Measurements from ENCODE around the gene LRRC2.
"Not testable (repeated sequence)": the region's sequence is repeated elsewhere in the genome, so short reads cannot be mapped to it uniquely, and the experiment has no call there.

The LRRC2 gene

GRCh38 chr3:46549989-46550388 lies 16.1 kb downstream of the LRRC2 start:
- DNase-seq: no peak

GRCh38 chr3:46549408-46549904 lies 16.6 kb downstream of the LRRC2 start:
- no peak for DNase-seq

GRCh38 chr3:46548611-46549010 lies 17.5 kb downstream of the LRRC2 start:
- not testable (repeated sequence) for DNase-seq

DNA sequence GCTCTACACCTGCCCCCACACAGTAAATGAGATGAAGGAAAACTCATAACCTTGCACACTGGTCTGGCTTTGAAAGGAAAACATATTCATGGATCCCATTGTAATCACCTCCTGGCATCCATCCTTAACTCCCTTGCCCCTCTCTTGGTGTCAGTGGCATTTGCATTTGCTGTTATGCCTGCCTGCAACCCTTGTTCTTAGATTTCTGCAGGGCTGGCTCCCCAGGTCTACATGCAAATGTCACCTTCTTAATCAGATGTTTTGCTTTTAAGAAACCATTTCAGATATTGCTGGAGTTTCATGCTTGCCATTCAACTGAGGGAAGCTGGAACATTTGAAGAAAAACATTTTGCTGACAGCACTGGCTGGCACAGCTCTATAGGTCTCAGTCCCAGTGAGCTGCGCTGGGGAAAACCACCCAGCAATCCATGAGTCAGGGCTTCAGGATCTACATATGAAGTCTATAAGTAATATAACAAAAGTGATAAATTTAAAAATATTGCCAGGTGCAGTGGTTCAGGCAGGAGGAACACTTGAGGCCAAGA lies 19.1 kb downstream of the LRRC2 start:
- DNase-seq: no peak

- no peak for DNase-seq
These were observed 20.1 kb downstream of the LRRC2 start for GRCh38 chr3:46545818-46546630.

DNA sequence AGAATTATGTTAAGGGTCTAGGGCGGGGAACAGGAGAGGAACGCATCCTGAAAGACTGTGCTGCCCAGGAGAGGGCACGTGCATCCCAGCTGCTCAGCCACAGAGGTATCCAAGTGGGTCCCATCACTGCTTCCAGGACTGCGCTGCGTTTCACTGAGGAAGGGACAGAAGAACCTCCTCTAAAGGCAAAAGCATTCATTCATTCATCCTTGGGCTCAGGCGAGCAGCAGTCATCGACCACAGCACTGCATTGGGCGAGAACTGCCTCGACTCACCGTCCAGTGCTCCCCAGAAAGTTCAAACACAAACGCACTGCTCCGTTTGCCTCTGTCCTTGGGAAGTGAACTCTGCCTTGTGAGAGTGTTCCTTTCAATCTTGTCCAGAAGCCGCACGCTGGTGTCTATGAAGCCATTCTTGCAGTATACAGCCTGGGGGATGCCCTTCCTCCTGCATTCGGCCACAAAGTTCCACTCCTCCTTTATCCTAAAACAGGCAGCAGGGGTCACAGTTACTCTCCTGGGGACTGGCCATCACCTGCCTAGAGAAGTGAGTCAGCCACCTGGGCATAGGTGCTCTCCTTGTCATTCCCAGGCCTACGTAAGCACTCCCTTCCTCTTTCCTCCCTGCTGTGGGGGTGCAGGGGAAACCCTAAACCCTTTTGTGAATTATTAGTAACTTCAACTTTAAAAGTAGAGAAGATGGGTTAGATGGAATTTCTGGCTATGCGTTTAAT lies 21.2 kb downstream of the LRRC2 start:
- no peak for DNase-seq

- no peak for DNase-seq
These were observed 23.3 kb downstream of the LRRC2 start for GRCh38 chr3:46542801-46543201.

GRCh38 chr3:46542344-46542743 lies 23.8 kb downstream of the LRRC2 start:
- no peak for DNase-seq

DNA sequence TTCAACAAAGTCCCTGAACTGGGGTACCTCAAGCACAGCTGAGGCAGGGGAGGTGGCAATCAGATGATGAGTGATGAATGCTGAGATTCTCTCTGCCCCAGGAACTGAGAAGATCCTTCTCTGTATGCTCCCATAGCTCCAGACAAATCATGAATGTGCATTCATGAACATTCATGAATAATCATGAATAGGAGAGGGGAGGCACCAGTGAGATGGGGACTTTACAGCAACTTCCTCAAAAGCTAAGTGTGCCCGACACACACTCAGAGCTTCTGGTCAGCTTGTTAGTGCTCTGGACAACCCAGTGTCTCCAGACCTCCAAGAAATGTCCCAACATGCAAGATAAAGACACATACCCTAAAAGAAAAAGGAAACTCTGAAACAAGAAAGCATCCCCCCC lies 24.3 kb downstream of the LRRC2 start:
- DNase-seq: no peak

DNA sequence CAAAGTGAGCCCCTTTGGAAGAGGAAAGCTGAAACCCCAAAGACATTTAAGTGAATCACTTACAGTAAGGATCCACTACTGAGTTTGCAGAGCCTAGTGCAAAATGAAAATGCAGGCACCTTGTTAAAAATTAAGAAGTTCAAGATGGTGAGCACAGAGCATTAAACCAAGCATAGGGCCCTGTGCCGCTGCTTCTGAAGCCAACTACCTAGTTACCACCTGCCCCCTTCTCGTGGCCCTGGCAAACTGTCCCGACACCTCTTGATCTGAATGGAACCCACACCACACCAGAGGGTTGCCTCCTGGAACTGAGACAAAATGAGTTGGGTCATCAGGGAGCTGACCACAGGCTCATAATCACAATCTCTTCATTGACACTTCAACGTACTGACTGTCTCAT lies 25.6 kb downstream of the LRRC2 start:
- no peak for DNase-seq

DNA sequence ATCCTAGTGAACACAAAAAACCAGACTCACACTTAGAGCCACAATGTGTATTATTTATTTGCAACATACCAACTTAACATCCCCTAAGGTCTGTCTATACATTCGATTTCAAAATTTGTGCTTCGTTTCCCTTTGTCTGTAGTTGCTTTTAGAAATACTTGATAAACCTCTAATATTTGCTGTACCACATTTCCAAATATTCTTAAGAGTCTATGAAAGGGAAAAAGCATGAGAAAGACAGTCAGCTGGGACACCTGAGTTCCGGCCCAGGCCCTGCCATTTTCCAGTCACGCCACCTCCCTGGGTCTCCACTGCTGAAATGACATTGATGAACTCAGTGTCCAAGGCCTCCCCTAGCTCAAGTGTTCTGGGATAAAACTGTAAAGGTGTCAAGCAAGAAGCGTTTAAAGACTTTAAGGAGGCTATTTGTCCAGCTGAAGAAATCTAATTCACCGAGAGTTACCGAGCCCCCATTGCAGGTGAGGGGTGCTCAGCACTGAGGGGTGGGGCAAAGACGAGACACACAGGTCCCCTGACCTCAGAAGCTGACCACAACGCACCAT lies 26.6 kb downstream of the LRRC2 start:
- peak in 1 of 2 donors; percentile 14 for DNase-seq

DNA sequence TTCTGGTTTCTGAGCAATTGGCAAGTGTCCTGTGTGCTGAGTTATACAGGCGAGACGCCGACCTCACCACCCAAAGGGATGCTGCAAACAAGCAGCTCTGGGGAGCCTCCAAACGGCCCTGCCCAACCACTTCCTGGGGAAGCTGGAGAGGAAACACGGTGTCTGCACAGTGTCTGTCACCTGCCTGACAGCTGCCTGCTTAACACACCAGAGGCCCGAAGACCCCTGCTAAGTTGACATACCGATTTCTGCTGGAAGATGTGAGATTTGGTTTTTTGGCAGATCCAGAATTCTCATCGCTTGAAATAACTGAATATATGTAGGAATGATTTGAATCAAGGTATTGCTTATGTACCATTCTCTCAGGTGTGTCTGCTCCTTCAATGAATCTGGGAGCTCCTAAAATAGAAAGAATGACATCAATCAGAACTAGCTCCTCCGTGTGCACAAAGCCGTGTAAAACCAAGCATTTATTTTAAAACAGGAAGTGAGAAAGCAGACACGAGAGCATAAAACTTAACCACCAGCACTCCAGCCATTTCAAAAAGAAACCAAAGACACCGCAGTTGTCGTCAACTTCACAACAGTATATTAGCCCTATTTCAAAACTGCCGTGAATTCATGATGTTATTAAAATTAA lies 27.2 kb downstream of the LRRC2 start:
- peak; percentile 83 to 88 for DNase-seq

DNA sequence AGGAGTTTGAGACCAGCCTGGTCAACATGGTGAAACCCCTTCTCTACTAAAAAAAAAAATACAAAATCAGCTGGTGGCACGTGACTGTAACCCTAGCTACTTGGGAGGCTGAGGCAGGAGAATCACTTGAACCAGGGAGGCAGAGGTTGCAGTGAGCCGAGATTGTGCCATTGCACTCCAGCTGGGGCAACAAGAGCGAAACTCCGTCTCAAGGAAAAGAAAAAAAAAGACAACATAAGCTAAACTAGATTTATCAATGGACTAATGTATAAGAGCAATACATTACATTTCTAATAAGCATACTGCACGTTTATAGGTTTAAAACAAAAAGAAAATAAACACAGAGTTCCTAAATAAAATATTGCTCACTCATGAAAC lies 27.7 kb downstream of the LRRC2 start:
- not testable (repeated sequence) for DNase-seq

DNA sequence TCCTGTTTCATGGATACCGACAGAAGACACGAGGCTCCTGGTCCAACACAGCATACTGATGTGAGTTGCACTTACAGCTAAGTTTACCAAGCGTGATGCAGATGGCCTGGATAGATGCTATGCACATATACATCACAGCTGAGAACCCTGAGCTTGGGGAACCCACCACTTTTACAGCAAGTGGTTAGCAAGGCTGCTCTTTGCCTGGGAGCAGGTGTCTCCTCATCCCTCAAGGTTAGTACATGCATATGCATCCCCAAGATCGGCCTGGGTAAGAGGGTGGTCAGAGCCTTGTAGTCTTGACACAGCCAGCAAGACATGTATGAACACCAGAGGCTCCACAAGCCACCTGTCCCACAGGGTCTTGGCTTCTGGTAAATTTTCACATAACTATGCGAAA lies 28.3 kb downstream of the LRRC2 start:
- no peak for DNase-seq

- no peak for DNase-seq
These were observed 28.8 kb downstream of the LRRC2 start for GRCh38 chr3:46537316-46537715.

GRCh38 chr3:46536758-46537157 lies 29.3 kb downstream of the LRRC2 start:
- no peak for DNase-seq

- no peak for DNase-seq
These were observed 30.4 kb downstream of the LRRC2 start for GRCh38 chr3:46535746-46536145.

- no peak for DNase-seq
These were observed 33.0 kb downstream of the LRRC2 start for GRCh38 chr3:46533091-46533490.

DNA sequence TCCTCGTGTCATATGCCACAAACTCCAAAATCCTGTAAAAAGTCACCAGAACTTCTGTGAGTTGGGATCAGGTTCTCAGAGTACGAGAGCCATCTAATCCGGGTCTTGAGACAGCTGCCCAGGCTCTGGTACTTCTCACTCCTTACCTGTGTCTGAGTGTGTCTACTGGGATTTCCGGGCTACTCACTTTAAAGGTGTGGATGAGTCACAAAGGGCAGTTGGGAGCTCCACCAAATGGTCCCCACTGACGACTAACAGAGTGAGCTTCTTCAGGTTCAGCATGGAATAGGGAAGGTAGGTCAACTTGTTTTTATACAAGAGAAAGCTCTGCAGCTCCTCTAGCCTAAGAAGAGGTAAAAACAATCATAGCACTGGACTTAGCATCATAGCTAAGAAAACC lies 38.9 kb downstream of the LRRC2 start:
- no peak for DNase-seq

- no peak for DNase-seq
These were observed 41.3 kb downstream of the LRRC2 start for GRCh38 chr3:46524832-46525231.

DNA sequence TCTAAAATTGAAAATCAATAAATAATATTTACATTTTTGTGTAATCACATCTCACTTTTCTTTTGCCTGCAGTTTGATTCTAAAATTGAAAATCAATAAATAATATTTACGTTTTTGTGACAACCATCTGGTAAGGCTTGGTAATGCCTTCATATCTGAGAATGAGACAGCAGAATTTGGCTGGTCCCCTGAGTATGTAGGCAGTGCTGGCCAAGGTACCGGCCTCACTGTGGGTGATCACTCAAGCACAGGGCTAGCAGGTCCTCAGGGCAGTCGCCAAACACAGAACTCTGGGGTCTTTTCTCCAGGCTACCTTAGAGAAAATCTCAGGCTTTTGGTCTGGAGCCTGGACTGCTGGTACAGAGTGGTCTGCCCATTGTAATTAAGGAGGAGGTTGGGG lies 42.1 kb downstream of the LRRC2 start:
- no peak for DNase-seq

DNA sequence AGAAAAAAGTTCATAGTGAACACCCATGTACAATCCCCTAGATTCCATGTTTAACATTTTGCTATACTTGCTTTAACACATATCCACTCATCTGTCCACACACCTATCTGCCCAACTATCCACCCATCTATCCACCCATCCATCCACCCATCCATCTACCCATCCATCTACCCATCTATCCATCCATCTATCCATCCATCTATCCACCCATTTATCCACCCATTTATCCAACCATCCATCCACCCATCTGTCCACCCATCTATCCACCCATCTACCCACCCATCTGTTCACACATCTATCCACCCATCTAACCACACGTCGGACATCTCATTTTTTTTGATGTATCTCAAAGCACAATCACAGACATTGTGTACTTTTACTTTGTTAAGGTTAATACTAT lies 42.5 kb downstream of the LRRC2 start:
- no peak for DNase-seq

GRCh38 chr3:46522201-46522600 lies 43.9 kb downstream of the LRRC2 start:
- not testable (repeated sequence) for DNase-seq
